ENCODE data around the gene SMG5. TPM values are rescaled to one million over a fixed set of nuclear protein-coding genes. Genes with fewer than 3 reads are reported as not detected.
"Not testable (repeated sequence)": the region's sequence is repeated elsewhere in the genome, so short reads cannot be mapped to it uniquely, and the experiment has no call there.

SMG5 gene
- total RNA-seq (10 to 100 TPM; 51.6 to 56.1 TPM), total RNA-seq (109 to 300 (median 154) reads per million in 172 experiments)
- polyA plus RNA-seq (2013, experiment 1 of 2) = 41.5 TPM
- 47.0 TPM for polyA plus RNA-seq (2013, experiment 2 of 2)

- Mint-ChIP-seq H3K4me1 (ENCODE audit: low read depth) (peaks cover 47% of the 10 kb centered on the region), H3K36me3 (ENCODE audit: low read depth) (peaks cover 32% of the 10 kb centered on the region), H3K4me3 (peak within 1 kb of the TSS; percentile 97), H3K27ac (peak within 1 kb of the TSS; percentile 86), H3K9me3 (no peaks in the 10 kb centered on the region), H3K27me3 (no peaks in the 10 kb centered on the region)
- Histone ChIP-seq H3K4me1 (ENCODE audit: insufficient read depth, low read length) (peaks cover 36% of the 10 kb centered on the region), H3K4me3 (ENCODE audit: low read length) (peak within 1 kb of the TSS; percentile 79), H3K27me3 (ENCODE audit: control insufficient read depth in 1 of 2, insufficient read depth in 2 of 2, low read length in 2 of 2) (no peaks in the 10 kb centered on the region), H3K36me3 (ENCODE audit: insufficient read depth, low read length) (peaks cover 31% of the 10 kb centered on the region), H3K27ac (ENCODE audit: low read depth in 1 of 2, low read length in 2 of 2) (peak within 1 kb of the TSS; percentile 82), H3K9me3 (ENCODE audit: control insufficient read depth in 1 of 2, insufficient read depth in 1 of 2, low read length in 2 of 2) (no peaks in the 10 kb centered on the region)
- ATAC-seq (ENCODE audit: poor library complexity) = peak; percentile 94
- DNase-seq = peak; percentile 90 to 99 (median 94)
- intact Hi-C loops (cut with DNase I, micrococcal nuclease) = loop anchor here in 1 of 2 experiments (1.0 to 5.0 kb wide), 5 partner anchors 56 to 460 kb away; partner anchors contain the start of genes CCT3, KHDC4, LAMTOR2 and MRPL24
- TF ChIP-seq CTCF (IDR thresholded peaks at IDR 0.05) = no peak
- POLR2A ChIA-PET = interaction anchor here (0.6 to 3.1 kb wide), 29 partner anchors 9 to 461 kb away, joined by 3 to 37 read pairs (median 4); partner anchors contain the start of genes CCT3, GLMP, GON4L and KHDC4
- CTCF ChIA-PET = interaction anchor here (0.7 to 1.9 kb wide), 8 partner anchors 12 to 444 kb away, joined by 3 to 5 read pairs (median 4); partner anchors contain the start of genes GLMP, PMF1 and UBQLN4
Observed at GRCh38 chr1:156282479-156283222, at the start of gene SMG5. Gene SMG5 (minus strand): TSS chr1:156282825. CDS start chr1:156282680, 145 bp downstream.

GRCh38 chr1:156323179-156323578 lies 40.6 kb upstream of the SMG5 start:
- H3K4me3 ChIP-seq (ENCODE audit: low read length); H3K27ac Mint-ChIP-seq; H3K27me3 ChIP-seq (ENCODE audit: control insufficient read depth in 1 of 2, insufficient read depth in 2 of 2, low read length in 2 of 2); CTCF ChIA-PET; DNase-seq; H3K27me3 Mint-ChIP-seq; ATAC-seq (ENCODE audit: poor library complexity); POLR2A ChIA-PET; intact Hi-C loops (cut with DNase I, micrococcal nuclease); H3K4me1 ChIP-seq (ENCODE audit: insufficient read depth, low read length); H3K27ac ChIP-seq (ENCODE audit: low read depth in 1 of 2, low read length in 2 of 2); H3K9me3 ChIP-seq (ENCODE audit: control insufficient read depth in 1 of 2, insufficient read depth in 1 of 2, low read length in 2 of 2); H3K9me3 Mint-ChIP-seq; H3K4me1 Mint-ChIP-seq (ENCODE audit: low read depth); H3K4me3 Mint-ChIP-seq: not testable (repeated sequence)
- peaks cover 60% of the 10 kb centered on the region for H3K36me3 ChIP-seq (ENCODE audit: insufficient read depth, low read length)
- H3K36me3 Mint-ChIP-seq (ENCODE audit: low read depth) = peaks cover 74% of the 10 kb centered on the region

GRCh38 chr1:156320560-156320959 lies 37.9 kb upstream of the SMG5 start:
- no peak overlapping the region for H3K27ac ChIP-seq (ENCODE audit: low read depth in 1 of 2, low read length in 2 of 2)
- DNase-seq = no peak
- Mint-ChIP-seq H3K27me3 (no peaks in the 10 kb centered on the region), H3K27ac (no peak overlapping the region), H3K36me3 (ENCODE audit: low read depth) (peaks cover 90% of the 10 kb centered on the region), H3K4me3 (no peak overlapping the region), H3K9me3 (no peaks in the 10 kb centered on the region), H3K4me1 (ENCODE audit: low read depth) (no peaks in the 10 kb centered on the region)
- intact Hi-C loops (cut with DNase I, micrococcal nuclease) = no loop called here
- CTCF ChIA-PET = interaction anchor here (0.6 kb wide), 1 partner anchor 21 kb away, joined by 3 read pairs; no protein-coding TSS in a partner anchor
- POLR2A ChIA-PET = interaction anchor here (0.6 kb wide), 1 partner anchor 38 kb away, joined by 3 read pairs; the partner anchor contains the start of gene SMG5
- TF ChIP-seq CTCF (IDR thresholded peaks at IDR 0.05) = no peak
- H3K27me3 ChIP-seq (ENCODE audit: control insufficient read depth in 1 of 2, insufficient read depth in 2 of 2, low read length in 2 of 2) = no peaks in the 10 kb centered on the region
- H3K9me3 ChIP-seq (ENCODE audit: control insufficient read depth in 1 of 2, insufficient read depth in 1 of 2, low read length in 2 of 2) = no peaks in the 10 kb centered on the region
- H3K4me3 ChIP-seq (ENCODE audit: low read length) = no peak overlapping the region
- no peaks in the 10 kb centered on the region for H3K4me1 ChIP-seq (ENCODE audit: insufficient read depth, low read length)
- ATAC-seq (ENCODE audit: poor library complexity) = no peak
- peaks cover 84% of the 10 kb centered on the region for H3K36me3 ChIP-seq (ENCODE audit: insufficient read depth, low read length)

All from CD4-positive, alpha-beta T cell (primary cell).